HFFc6 (cell line): ENCODE results near the gene TUBB4B. TPM values are rescaled to one million over a fixed set of nuclear protein-coding genes. Genes with fewer than 3 reads are reported as not detected.

Experiments
- DNase-seq: peaks from one replicate; pipeline ENCODE4 v3.0.0-alpha.2; 2018
- H3K27ac Mint-ChIP-seq: 2 replicates; pipeline ENCODE4 v1.8.0; 2020; ENCODE audit warnings: mild to moderate bottlenecking, mixed read lengths
- H3K27me3 Mint-ChIP-seq: 2 replicates; pipeline ENCODE4 v1.8.0; 2021; ENCODE audit warnings: mild to moderate bottlenecking, moderate library complexity, mixed read lengths; ENCODE audit not compliant: insufficient read depth
- H3K36me3 Mint-ChIP-seq: 2 replicates; pipeline ENCODE4 v1.8.0; 2021; ENCODE audit warnings: low read depth, mixed read lengths
- H3K4me1 Mint-ChIP-seq: 2 replicates; pipeline ENCODE4 v1.8.0; 2020; ENCODE audit warnings: low read depth, mixed read lengths
- H3K4me3 Mint-ChIP-seq: 2 replicates; pipeline ENCODE4 v1.8.0; 2020; ENCODE audit warnings: mild to moderate bottlenecking, moderate library complexity, mixed read lengths
- H3K9me3 Mint-ChIP-seq: 2 replicates; pipeline ENCODE4 v1.8.0; 2020; ENCODE audit warnings: mild to moderate bottlenecking, mixed read lengths
- total RNA-seq, 6 experiments: library from RNA; stranded (reverse); fragmentation: NEBNext Ultra II Directional; extraction: Animal tissue kit (Norgen Biotek cat#: 25700); gene quantifications; 2 replicates in 1 of 6; 3 replicates in 5 of 6; pipeline ENCODE4 v1.2.3, GENCODE V29; 2021
- TF ChIP-seq, protein P1 (sequence below): fragments of 200-600 bp; sonication (generic); IDR thresholded peaks from 2 replicates; pipeline ENCODE4 v1.5.0; 2021; ENCODE audit warnings: antibody characterized with exemption, mild to moderate bottlenecking

Gene TUBB4B
- total RNA-seq, 6 experiments from 2014 or later = 415 to 760 (median 681) TPM

DNA sequence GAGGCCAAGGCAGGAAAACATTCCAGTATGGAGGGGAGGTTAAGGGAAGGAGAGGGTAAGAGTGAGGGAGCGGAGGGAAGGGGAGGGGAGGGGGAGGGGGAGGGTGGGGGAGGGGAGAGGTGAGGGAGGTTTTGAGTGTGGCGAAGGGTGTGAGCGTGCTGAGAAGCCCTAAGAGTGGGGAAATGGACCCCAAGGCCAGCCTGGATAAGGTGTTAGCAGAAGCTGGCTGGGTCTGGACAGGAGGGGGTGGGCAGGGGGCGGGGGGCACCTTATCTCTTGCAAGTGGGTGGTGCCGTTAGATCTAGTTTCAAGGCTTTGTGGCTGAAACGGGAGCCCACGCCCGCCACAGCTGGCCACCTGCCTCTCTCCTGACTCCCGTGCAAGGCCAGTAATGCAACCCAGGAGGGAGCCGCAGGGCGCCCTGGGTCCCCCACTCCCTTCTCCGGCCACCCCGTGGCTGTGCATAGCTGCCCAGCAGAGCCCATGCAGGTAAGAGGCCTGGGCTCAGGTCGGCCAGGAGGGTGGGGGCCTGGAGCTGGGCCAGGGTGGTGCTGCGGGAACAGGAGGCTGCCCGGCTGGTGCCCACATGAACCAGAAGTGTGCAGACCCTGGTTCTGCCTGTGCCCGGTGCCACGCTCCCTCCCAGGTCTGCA is 13.1 kb upstream of the TUBB4B start:
- Mint-ChIP-seq H3K4me1 (peaks cover 7% of the 10 kb centered on the region), H3K4me3 (no peak overlapping the region), H3K9me3 (no peaks in the 10 kb centered on the region), H3K27me3 (no peaks in the 10 kb centered on the region; the same call in 1 of the 2 replicates), H3K27ac (no peak overlapping the region), H3K36me3 (no peaks in the 10 kb centered on the region)
- DNase-seq = no peak
- TF ChIP-seq, protein P1, sequence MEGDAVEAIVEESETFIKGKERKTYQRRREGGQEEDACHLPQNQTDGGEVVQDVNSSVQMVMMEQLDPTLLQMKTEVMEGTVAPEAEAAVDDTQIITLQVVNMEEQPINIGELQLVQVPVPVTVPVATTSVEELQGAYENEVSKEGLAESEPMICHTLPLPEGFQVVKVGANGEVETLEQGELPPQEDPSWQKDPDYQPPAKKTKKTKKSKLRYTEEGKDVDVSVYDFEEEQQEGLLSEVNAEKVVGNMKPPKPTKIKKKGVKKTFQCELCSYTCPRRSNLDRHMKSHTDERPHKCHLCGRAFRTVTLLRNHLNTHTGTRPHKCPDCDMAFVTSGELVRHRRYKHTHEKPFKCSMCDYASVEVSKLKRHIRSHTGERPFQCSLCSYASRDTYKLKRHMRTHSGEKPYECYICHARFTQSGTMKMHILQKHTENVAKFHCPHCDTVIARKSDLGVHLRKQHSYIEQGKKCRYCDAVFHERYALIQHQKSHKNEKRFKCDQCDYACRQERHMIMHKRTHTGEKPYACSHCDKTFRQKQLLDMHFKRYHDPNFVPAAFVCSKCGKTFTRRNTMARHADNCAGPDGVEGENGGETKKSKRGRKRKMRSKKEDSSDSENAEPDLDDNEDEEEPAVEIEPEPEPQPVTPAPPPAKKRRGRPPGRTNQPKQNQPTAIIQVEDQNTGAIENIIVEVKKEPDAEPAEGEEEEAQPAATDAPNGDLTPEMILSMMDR = no peak

DNA sequence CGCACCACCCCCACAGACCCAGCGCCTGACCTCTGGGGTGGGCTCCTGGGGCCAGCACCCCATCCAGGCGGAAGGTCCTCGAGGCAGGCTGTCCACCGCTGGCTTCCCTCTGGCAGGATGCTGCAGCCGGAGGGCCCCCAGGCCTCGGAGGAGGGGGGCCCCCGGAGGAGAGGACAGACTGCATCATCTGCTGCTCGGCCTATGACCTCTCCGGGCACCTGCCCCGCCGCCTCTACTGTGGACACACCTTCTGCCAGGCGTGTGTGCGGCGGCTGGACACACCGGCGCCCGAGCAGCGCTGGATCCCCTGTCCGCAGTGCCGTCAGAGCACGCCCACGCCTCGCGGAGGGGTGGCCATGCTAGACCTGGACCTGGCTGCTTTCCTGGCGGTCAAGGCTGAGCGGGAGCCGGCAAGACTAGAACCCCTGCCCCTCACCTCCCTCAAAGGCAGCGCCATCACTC is 12.6 kb upstream of the TUBB4B start:
- TF ChIP-seq, protein P1 = no peak
- H3K4me3 Mint-ChIP-seq = no peak overlapping the region
- no peaks in the 10 kb centered on the region for H3K27me3 Mint-ChIP-seq
- no peaks in the 10 kb centered on the region for H3K36me3 Mint-ChIP-seq
- DNase-seq = no peak
- peaks cover 7% of the 10 kb centered on the region for H3K4me1 Mint-ChIP-seq
- H3K9me3 Mint-ChIP-seq = no peaks in the 10 kb centered on the region
- H3K27ac Mint-ChIP-seq = no peak overlapping the region

DNA sequence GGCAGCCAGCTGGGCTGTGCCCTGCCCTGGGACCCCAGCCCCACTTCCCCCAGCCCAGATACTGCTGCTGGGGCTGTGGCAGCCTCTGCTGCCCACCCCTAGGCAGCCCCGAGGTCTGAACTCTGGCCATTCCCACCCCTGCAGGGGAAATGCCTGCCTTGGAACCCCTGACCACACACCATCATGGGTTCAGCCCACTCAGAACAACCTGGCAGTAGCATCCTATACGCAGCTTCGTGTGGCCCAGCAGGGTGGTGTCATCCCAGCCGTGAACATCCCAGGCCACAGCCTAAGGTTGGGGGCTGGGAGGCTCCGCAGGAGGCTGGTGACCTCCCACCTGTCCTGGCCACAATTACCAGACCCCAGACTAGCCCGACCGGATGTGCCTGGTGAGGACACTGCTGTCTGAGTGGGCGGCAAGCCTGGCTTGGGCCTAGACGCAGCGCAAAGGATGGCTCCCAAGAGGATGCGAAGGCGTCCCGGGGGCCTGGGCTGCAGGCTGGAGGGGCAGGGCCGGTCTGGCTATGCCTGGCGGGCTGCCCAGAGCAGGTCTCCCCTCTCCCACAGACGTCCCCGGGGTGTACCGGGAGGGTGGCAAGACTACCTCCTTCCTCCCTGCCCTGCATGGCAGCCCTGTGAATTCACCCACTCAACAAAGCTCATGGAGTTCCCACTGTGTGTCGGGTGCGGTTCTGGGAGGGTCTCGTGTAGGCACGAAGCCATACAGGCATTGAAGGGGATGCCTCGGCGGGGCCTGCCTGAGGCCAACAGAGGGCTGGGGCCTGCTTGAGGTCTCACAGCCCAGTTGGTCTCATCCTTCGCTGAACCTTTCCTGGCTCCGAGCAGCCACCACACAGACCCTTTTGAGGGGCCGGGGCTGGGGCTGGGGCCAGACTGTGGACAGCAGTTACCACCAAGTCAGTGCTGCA is 11.9 kb upstream of the TUBB4B start:
- H3K4me1 Mint-ChIP-seq = peaks cover 7% of the 10 kb centered on the region
- H3K27me3 Mint-ChIP-seq = no peaks in the 10 kb centered on the region
- H3K36me3 Mint-ChIP-seq = no peaks in the 10 kb centered on the region
- TF ChIP-seq, protein P1 = no peak
- H3K9me3 Mint-ChIP-seq = no peaks in the 10 kb centered on the region
- no peak for DNase-seq
- H3K27ac Mint-ChIP-seq = no peak overlapping the region
- no peak overlapping the region for H3K4me3 Mint-ChIP-seq

DNA sequence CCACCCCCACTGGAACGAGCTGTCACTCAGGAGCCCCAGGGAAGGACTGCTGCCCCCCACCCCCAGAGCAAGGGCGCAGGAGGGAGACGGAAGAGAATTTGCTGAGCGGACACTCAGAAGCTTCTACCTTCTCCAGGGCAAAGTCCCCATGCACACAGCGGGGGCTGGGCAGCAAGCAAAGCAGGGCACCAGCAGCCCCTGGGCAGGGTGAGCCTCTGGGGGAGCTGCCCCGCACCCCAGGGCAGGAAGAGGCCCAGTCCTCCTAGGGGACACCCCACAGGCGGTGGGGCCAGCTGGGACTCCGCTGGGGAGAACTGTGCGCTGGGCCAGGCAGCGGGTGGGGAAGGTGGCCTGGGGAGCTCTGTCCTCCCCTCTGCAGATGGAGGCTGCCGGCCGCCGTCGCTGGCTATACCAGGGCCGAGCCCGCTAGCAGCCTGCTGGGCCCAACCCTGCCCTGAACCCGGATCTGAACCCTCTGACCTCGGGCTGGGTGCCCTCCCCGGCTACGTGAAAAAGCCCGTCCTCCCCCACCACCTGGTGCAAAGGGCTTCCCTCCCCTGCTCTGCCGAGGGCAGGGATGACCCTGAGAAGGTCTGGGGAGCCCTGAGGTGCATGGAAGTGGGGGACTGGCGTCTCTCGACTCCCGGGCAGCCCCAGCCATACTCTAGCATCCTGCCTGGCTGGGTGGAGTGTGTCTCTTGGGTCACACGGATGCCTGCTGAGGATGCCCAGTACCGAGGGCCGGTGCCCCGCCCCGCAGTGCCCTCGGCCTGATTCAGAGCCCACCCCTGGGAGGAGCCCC is 11.0 kb upstream of the TUBB4B start:
- Mint-ChIP-seq H3K27ac (no peak overlapping the region), H3K9me3 (no peaks in the 10 kb centered on the region), H3K36me3 (no peaks in the 10 kb centered on the region), H3K4me3 (no peak overlapping the region), H3K4me1 (peaks cover 7% of the 10 kb centered on the region), H3K27me3 (no peaks in the 10 kb centered on the region)
- DNase-seq = no peak
- TF ChIP-seq, protein P1 = no peak

DNA sequence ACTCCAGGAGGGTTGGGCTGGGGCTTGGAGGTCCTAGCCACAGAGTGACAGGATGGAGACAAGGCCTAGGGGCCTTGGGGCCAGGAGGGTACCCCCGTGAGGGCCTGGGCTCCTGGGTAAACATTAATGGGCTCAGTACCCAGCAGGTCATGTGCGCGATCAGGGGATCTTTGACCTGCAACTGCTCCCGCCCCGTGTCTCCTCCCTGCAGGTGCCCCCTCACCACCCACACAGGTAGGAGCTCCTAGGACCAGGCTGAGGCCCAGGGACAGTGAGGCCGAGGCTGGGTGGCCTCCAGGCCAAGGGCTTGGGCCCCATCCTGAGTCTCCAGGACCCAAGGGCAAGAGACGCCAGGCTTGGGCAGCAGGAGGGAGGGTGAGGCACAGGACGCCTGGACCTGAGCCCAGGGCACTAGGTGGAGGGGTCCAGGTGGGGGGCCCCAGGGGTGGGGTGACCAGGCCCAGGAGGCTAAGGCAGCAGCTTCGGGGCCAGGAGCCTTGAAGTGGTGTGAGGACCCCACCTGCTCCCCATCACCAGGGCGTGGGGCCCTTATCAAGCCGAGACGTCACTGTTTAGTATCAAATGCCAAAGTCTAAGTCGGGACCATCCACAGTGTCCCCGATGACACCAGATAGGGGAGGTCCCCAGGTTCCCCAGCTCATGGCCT is 10.2 kb upstream of the TUBB4B start, which contains the start of gene SLC34A3:
Gene SLC34A3 (plus strand): TSS at position 197 of the 667 bp plus-strand sequence. CDS start 802 bp downstream, outside the sequence.
- TF ChIP-seq, protein P1 = no peak
- Mint-ChIP-seq H3K4me1 (peaks cover 7% of the 10 kb centered on the region), H3K27ac (no peak within 1 kb of the TSS), H3K27me3 (no peaks in the 10 kb centered on the region), H3K36me3 (no peaks in the 10 kb centered on the region), H3K4me3 (no peak within 1 kb of the TSS), H3K9me3 (no peaks in the 10 kb centered on the region)
- DNase-seq = no peak
